Ramos (cell line): ENCODE results near the gene SH2D4B.

ENCODE experiments used
- in situ Hi-C: fragments of 300-500 bp; cut with MboI; formaldehyde crosslinking; loops from one replicate; pipeline ENCODE4 v1.14.3; 2022; ENCODE audit warnings: low sequenced_read_pairs; ENCODE audit not compliant: unreplicated experiment

The SH2D4B gene

DNA sequence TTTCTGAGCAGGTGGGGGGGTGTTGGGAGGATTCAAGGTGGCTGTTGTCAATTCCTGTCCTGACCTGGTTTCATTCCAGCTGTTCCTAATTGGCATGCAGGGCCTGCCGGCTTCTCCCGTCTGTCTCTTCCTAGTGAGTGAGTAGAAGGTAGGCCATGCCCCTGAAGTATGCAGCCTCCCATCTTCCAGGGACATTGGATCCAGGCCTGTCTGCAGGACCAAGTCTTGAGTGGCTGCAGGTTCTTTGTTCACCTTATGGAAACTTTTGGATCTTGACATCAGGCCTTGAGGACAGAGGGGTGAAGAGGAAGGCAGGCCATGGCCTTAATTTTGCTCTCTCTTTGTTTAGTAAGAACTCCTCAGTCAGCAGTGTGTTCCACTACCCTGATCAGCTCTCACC is 131.8 kb downstream of the SH2D4B start:
- in situ Hi-C loops: no loop called here

DNA sequence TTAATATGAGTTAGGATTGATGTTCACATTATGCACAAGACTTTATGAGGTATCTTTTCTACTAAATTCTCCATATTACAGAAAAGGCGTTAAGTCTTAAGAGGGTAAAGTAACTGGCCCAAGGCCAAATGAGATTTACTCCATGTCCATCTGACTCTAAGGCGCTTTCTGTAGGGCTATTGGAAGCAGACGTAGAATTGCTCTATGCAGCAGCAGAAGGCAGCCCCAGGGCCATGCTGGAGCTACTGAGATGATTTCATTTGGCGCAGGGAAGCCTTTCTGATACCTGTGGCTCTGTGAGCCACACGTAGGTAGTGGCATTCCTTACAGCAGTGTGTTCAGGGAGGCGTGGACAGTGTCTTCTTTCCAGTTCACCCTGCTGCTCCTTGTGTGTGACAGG is 133.1 kb downstream of the SH2D4B start:
- in situ Hi-C loops: no loop called here

GRCh38 chr10:80671847-80672246 is 134.1 kb downstream of the SH2D4B start:
- in situ Hi-C loops: no loop called here

- in situ Hi-C loops: no loop called here
Measured at GRCh38 chr10:80672613-80673012, 134.9 kb downstream of the SH2D4B start.

GRCh38 chr10:80674809-80675208 is 137.1 kb downstream of the SH2D4B start:
- in situ Hi-C loops: no loop called here

- in situ Hi-C loops: no loop called here
Measured at GRCh38 chr10:80681142-80681541, 143.4 kb downstream of the SH2D4B start.

GRCh38 chr10:80684259-80684658 is 146.6 kb downstream of the SH2D4B start:
- in situ Hi-C loops: no loop called here

GRCh38 chr10:80685355-80685754 is 147.7 kb downstream of the SH2D4B start:
- in situ Hi-C loops: no loop called here

GRCh38 chr10:80686734-80687475 is 149.2 kb downstream of the SH2D4B start:
- in situ Hi-C loops: no loop called here

DNA sequence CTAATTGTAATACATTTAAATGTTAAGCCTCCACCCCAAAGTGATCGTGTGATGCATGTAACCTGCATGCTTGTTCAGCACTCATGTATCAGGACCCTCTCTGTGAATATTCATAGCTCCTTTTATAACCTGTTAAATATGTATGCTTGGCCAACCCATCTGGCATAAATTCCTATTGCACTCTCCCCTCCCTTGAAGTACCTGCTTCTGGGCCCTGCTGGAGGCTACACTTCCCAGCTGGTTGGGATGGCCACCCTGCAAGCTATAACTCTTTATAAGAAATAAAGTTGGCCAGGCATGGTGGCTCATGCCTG is 149.7 kb downstream of the SH2D4B start:
- in situ Hi-C loops: no loop called here

DNA sequence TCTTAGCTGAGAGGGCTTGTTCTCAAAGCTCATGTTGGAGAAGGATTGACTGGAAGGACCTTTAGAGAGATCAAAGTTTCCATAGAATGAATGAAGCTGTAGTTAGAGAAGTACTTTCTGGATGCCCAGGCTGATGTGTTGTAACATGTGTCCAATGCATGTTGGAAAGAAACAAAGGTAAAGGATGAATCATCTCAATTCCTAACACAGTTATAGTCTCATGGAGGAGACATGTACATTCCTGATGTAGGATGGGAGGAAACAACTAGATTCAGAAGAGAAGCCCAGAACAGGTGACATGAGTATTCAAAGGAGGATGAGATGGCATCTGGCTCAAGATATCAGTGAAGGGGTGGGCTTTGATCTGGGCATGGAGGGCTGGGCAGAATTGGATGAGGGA is 152.7 kb downstream of the SH2D4B start:
- in situ Hi-C loops: no loop called here

GRCh38 chr10:80691441-80691840 is 153.7 kb downstream of the SH2D4B start:
- in situ Hi-C loops: no loop called here

GRCh38 chr10:80693565-80693964 is 155.9 kb downstream of the SH2D4B start:
- in situ Hi-C loops: no loop called here

DNA sequence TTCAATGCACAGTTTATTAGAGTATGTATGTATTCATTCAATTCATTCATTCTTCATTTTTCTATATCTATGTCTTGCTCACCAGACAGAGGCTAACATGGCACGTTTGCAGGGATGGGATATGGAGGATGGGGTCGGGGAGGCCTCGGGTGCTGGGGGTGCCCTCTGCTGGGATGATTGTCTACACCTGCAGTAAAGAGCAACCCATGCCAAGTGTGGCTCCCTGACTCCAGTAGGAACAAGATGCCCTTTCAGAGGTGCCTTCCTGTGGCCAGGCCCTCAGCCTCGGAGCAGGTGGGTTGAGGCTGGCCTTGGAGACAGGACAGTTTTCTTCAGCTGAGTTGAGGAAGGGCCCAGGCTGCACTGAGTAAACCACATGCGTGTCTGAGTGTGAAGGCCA is 157.2 kb downstream of the SH2D4B start:
- in situ Hi-C loops: no loop called here
